ENCODE results near the gene RTL10.

The RTL10 gene

GRCh38 chr22:19868333-19868732 lies 13.7 kb upstream of the RTL10 start:
- no peaks in the 10 kb centered on the region for H3K27me3 ChIP-seq (ENCODE audit: control insufficient read depth, insufficient read depth, low read length)
- TF ChIP-seq CTCF (IDR thresholded peaks at IDR 0.05): no peak
- H3K27ac ChIP-seq: no peak overlapping the region

GRCh38 chr22:19867617-19868016 lies 12.9 kb upstream of the RTL10 start:
- Histone ChIP-seq H3K27me3 (ENCODE audit: control insufficient read depth, insufficient read depth, low read length) (no peaks in the 10 kb centered on the region), H3K27ac (no peak overlapping the region), H3K4me1 (no peaks in the 10 kb centered on the region), H3K9ac (no peak overlapping the region), H3K79me2 (no peaks in the 10 kb centered on the region), H2AFZ (no peak overlapping the region), H3K9me3 (ENCODE audit: control insufficient read depth, low read length) (no peaks in the 10 kb centered on the region), H3K4me2 (ENCODE audit: low read length) (no peak overlapping the region), H3K4me3 (ENCODE audit: low read depth, low read length) (no peak overlapping the region), H3K36me3 (ENCODE audit: control insufficient read depth, insufficient read depth, low read length) (no peaks in the 10 kb centered on the region)
- no peak for TF ChIP-seq CTCF (IDR thresholded peaks at IDR 0.05)

More at GRCh38 chr22:19868333-19868732, 13.7 kb upstream of the RTL10 start:
- H3K36me3 ChIP-seq (ENCODE audit: control insufficient read depth, insufficient read depth, low read length): no peaks in the 10 kb centered on the region
- no peak overlapping the region for H2AFZ ChIP-seq
- H3K4me2 ChIP-seq (ENCODE audit: low read length): no peak overlapping the region
- H3K4me3 ChIP-seq (ENCODE audit: low read depth, low read length): no peak overlapping the region
- no peaks in the 10 kb centered on the region for H3K9me3 ChIP-seq (ENCODE audit: control insufficient read depth, low read length)
- no peaks in the 10 kb centered on the region for H3K4me1 ChIP-seq
- H3K9ac ChIP-seq: no peak overlapping the region
- H3K79me2 ChIP-seq: no peaks in the 10 kb centered on the region

GRCh38 chr22:19866665-19867009 lies 12.0 kb upstream of the RTL10 start:
- H3K27me3 ChIP-seq (ENCODE audit: control insufficient read depth, insufficient read depth, low read length): no peaks in the 10 kb centered on the region
- TF ChIP-seq CTCF (IDR thresholded peaks at IDR 0.05): no peak
- no peak overlapping the region for H3K4me3 ChIP-seq (ENCODE audit: low read depth, low read length)
- no peaks in the 10 kb centered on the region for H3K79me2 ChIP-seq
- no peak overlapping the region for H3K9ac ChIP-seq
- no peak overlapping the region for H3K27ac ChIP-seq
- H3K4me2 ChIP-seq (ENCODE audit: low read length): no peak overlapping the region
- H3K4me1 ChIP-seq: no peaks in the 10 kb centered on the region
- H2AFZ ChIP-seq: no peak overlapping the region
- no peaks in the 10 kb centered on the region for H3K9me3 ChIP-seq (ENCODE audit: control insufficient read depth, low read length)
- no peaks in the 10 kb centered on the region for H3K36me3 ChIP-seq (ENCODE audit: control insufficient read depth, insufficient read depth, low read length)

GRCh38 chr22:19865141-19865829 lies 10.6 kb upstream of the RTL10 start:
- TF ChIP-seq CTCF (IDR thresholded peaks at IDR 0.05): no peak
- H3K9me3 ChIP-seq (ENCODE audit: control insufficient read depth, low read length): no peaks in the 10 kb centered on the region
- no peaks in the 10 kb centered on the region for H3K4me1 ChIP-seq
- H2AFZ ChIP-seq: no peak overlapping the region
- H3K27ac ChIP-seq: no peak overlapping the region
- no peak overlapping the region for H3K9ac ChIP-seq
- no peak overlapping the region for H3K4me2 ChIP-seq (ENCODE audit: low read length)
- no peak overlapping the region for H3K4me3 ChIP-seq (ENCODE audit: low read depth, low read length)
- H3K36me3 ChIP-seq (ENCODE audit: control insufficient read depth, insufficient read depth, low read length): no peaks in the 10 kb centered on the region
- H3K79me2 ChIP-seq: no peaks in the 10 kb centered on the region
- H3K27me3 ChIP-seq (ENCODE audit: control insufficient read depth, insufficient read depth, low read length): no peaks in the 10 kb centered on the region

GRCh38 chr22:19864538-19865106 lies 9.9 kb upstream of the RTL10 start:
- Histone ChIP-seq H2AFZ (no peak overlapping the region), H3K4me1 (no peaks in the 10 kb centered on the region), H3K27ac (no peak overlapping the region), H3K27me3 (ENCODE audit: control insufficient read depth, insufficient read depth, low read length) (no peaks in the 10 kb centered on the region), H3K4me2 (ENCODE audit: low read length) (no peak overlapping the region), H3K9me3 (ENCODE audit: control insufficient read depth, low read length) (no peaks in the 10 kb centered on the region), H3K36me3 (ENCODE audit: control insufficient read depth, insufficient read depth, low read length) (no peaks in the 10 kb centered on the region), H3K9ac (no peak overlapping the region), H3K79me2 (no peaks in the 10 kb centered on the region), H3K4me3 (ENCODE audit: low read depth, low read length) (no peak overlapping the region)
- TF ChIP-seq CTCF (IDR thresholded peaks at IDR 0.05): no peak
